ENCODE results near the gene BCL3. TPM values are rescaled to one million over a fixed set of nuclear protein-coding genes. Genes with fewer than 3 reads are reported as not detected.
A peak's percentile ranks its signal among the peaks of the same experiment; 100 is the strongest.

BCL3 gene
- total and polyA plus RNA-seq, 2 of the 13 experiments (the other 11 are each of a cell fraction or from before 2014, with no cell fraction given), result 2.3 to 4.0 TPM

- no peak for TF ChIP-seq ZBTB34 (CRISPR knock-in tag; IDR thresholded peaks at IDR 0.05)
- no peak for TF ChIP-seq MED8 (CRISPR knock-in tag; IDR thresholded peaks at IDR 0.05; ENCODE audit: insufficient replicate concordance)
Measured at GRCh38 chr19:44744871-44745332, 3.6 kb upstream of the BCL3 start (continued).

- no peaks in the 10 kb centered on the region; a peak in 1 of 5 replicates for H3K27me3 ChIP-seq (ENCODE audit: control insufficient read depth in 1 of 2, insufficient read depth in 2 of 2, low read length in 2 of 2)
- intact Hi-C loops (cut with micrococcal nuclease; ENCODE audit: unreplicated experiment), result no loop called here
- H3K36me3 ChIP-seq (replicated peaks in 1 of 2; ENCODE audit: control insufficient read depth in 1 of 2, insufficient read depth in 2 of 2, low read length in 2 of 2), result no peaks in the 10 kb centered on the region
- in situ Hi-C loops (cut with HindIII; ENCODE audit: extremely low pct_ligation_motif_present, low pct_unique_long_range_greater_than_20kb), result no loop called here
- peak overlapping the region; percentile 54 for H3K4me2 ChIP-seq (ENCODE audit: low read depth, low read length)
- ChIA-PET CTCF (ENCODE audit: low intra/inter-chr PET ratio, low total read pairs) (no interaction called here), POLR2A (interaction anchor here (0.9 to 2.0 kb wide), 6 partner anchors 10 to 109 kb away, joined by 3 to 8 read pairs (median 4); partner anchors contain the start of gene NECTIN2)
- no peaks in the 10 kb centered on the region for H4K20me1 ChIP-seq (ENCODE audit: insufficient read depth, low read length)
- 27% methylated on average over 5 of the region's 10 CpGs for WGBS (ENCODE audit: low lambda C conversion rate)
- ATAC-seq, result no peak
- H3K4me3 ChIP-seq (replicated peaks in 1 of 3; ENCODE audit: insufficient read depth in 1 of 3, low read depth in 2 of 3, low read length in 3 of 3), result peak overlapping the region in 1 of 3 experiments; percentile 31; a peak in 2 of 6 replicates
- no peak for FAIRE-seq
- no peaks in the 10 kb centered on the region for H3K9me3 ChIP-seq (ENCODE audit: low read length)
- H2AFZ ChIP-seq (ENCODE audit: low read length), result no peak overlapping the region
- DNase-seq (ENCODE audit: low spot score), result no peak
- peaks cover 12% of the 10 kb centered on the region for H3K79me2 ChIP-seq (ENCODE audit: insufficient read depth, low read length)
- H3K9ac ChIP-seq (ENCODE audit: insufficient read depth, low read depth, low read length), result no peak overlapping the region
- no TSS peak for BruUV-seq (replicated peaks)
- H3K4me1 ChIP-seq (ENCODE audit: insufficient read depth, low read length), result peaks cover 82% of the 10 kb centered on the region
- no peak overlapping the region for H3K27ac ChIP-seq (ENCODE audit: extremely low read length, insufficient read depth, low read length)
- peak; percentile 77 for TF ChIP-seq ZNF770 (CRISPR knock-in tag; IDR thresholded peaks at IDR 0.05)
- no peak for TF ChIP-seq HNF4G (IDR thresholded peaks at IDR 0.05; ENCODE audit: borderline replicate concordance, low read depth, low read length)
- TF ChIP-seq HNF4G (CRISPR knock-in tag; IDR thresholded peaks at IDR 0.05; ENCODE audit: borderline replicate concordance, low read depth), result no peak
- TF ChIP-seq SP2 (CRISPR knock-in tag; IDR thresholded peaks at IDR 0.05), result no peak
- TF ChIP-seq AGO2 (optimal IDR thresholded peaks at IDR 0.05; ENCODE audit: low read depth, low read length), result no peak
- no peak for TF ChIP-seq ZNF646 (CRISPR knock-in tag; IDR thresholded peaks at IDR 0.05)
Measured at GRCh38 chr19:44745341-44745831, 3.1 kb upstream of the BCL3 start.
